Mucosa of descending colon (tissue), 3 donors: Measurements from ENCODE around the gene CAV1. TPM values are rescaled to one million over a fixed set of nuclear protein-coding genes. Genes with fewer than 3 reads are reported as not detected.

Source experiments
- ATAC-seq: fragments of 200-7000 bp; cut with Tn5 transposase; one replicate; pipeline ENCODE4 v1.9.1; 2020; ENCODE audit warnings: mild to moderate bottlenecking, moderate library complexity
- DNase-seq, 3 donors: peaks; one replicate each; pipeline ENCODE4 v3.0.0-alpha.2; 2020
- H3K36me3 ChIP-seq: fragments of 200-600 bp; one replicate; pipeline ENCODE4 v1.8.0; 2021; ENCODE audit warnings: low read depth, mild to moderate bottlenecking
- H3K4me1 ChIP-seq: fragments of 200-600 bp; one replicate; pipeline ENCODE4 v1.8.0; 2021; ENCODE audit warnings: low read depth, mild to moderate bottlenecking
- H3K4me3 ChIP-seq: fragments of 200-600 bp; one replicate; pipeline ENCODE4 v1.8.0; 2021; ENCODE audit warnings: mild to moderate bottlenecking
- H3K9me3 ChIP-seq: fragments of 200-600 bp; one replicate; pipeline ENCODE4 v1.8.0; 2021; ENCODE audit warnings: mild to moderate bottlenecking
- intact Hi-C, 2 donors: fragments of 100-400 bp; cut with DNase I in 1 of 2; cut with micrococcal nuclease in 1 of 2; formaldehyde crosslinking; loops; one replicate each; pipeline versions ENCODE4 v1.11.0 to v1.11.1; 2022; cut with DNase I, micrococcal nuclease
- total RNA-seq, 3 donors: library from RNA; stranded (reverse); fragmentation: NEBNext Ultra II Directional in 2 of 3; extraction: Animal tissue kit (Norgen Biotek cat#: 25700) in 2 of 3; gene quantifications; one replicate each; pipeline versions ENCODE4 v1.2.1 to v1.2.4, GENCODE V29; 2021 to 2023
- TF ChIP-seq, protein P1 (sequence below): fragments of 200-600 bp; IDR thresholded peaks from one replicate; pipeline ENCODE4 v1.8.0; 2022; ENCODE audit warnings: antibody characterized with exemption, mild to moderate bottlenecking
- donor health status: DM: no; HTN: no; CAD: no; lungs with moderate emphysema.
- donor health status: DM: no; HTN: no; CAD: no.
- donor health status: DM: no; HTN: yes; CAD: no.

The CAV1 gene
- total RNA-seq, 3 donors from 2014 or later = 17.9 to 248 (median 46.1) TPM

DNA sequence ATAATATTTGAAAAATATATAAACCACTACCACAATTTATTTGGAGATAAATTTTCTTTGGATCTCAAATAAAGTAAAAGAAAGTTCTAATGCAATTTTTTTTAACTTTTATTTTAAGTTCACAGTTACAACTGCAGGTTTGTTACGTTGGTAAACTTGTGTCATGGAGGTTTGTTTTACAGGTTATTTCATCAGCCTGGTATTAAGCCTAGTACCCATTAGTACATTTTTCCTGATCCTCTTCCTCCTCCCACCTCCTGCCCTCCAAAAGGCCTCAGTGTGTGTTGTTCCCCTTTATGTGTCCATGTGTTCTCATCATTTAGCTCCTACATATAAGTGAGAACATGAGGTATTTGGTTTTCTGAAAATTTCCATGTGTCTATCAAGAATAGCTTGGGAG, 54.5 kb downstream of the CAV1 start:
- peaks cover 4% of the 10 kb centered on the region for H3K4me1 ChIP-seq
- intact Hi-C loops = no loop called here
- ATAC-seq = no peak
- no peaks in the 10 kb centered on the region for H3K36me3 ChIP-seq
- no peaks in the 10 kb centered on the region for H3K9me3 ChIP-seq
- DNase-seq = no peak
- TF ChIP-seq, protein P1, sequence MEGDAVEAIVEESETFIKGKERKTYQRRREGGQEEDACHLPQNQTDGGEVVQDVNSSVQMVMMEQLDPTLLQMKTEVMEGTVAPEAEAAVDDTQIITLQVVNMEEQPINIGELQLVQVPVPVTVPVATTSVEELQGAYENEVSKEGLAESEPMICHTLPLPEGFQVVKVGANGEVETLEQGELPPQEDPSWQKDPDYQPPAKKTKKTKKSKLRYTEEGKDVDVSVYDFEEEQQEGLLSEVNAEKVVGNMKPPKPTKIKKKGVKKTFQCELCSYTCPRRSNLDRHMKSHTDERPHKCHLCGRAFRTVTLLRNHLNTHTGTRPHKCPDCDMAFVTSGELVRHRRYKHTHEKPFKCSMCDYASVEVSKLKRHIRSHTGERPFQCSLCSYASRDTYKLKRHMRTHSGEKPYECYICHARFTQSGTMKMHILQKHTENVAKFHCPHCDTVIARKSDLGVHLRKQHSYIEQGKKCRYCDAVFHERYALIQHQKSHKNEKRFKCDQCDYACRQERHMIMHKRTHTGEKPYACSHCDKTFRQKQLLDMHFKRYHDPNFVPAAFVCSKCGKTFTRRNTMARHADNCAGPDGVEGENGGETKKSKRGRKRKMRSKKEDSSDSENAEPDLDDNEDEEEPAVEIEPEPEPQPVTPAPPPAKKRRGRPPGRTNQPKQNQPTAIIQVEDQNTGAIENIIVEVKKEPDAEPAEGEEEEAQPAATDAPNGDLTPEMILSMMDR = no peak
- no peak overlapping the region for H3K4me3 ChIP-seq

DNA sequence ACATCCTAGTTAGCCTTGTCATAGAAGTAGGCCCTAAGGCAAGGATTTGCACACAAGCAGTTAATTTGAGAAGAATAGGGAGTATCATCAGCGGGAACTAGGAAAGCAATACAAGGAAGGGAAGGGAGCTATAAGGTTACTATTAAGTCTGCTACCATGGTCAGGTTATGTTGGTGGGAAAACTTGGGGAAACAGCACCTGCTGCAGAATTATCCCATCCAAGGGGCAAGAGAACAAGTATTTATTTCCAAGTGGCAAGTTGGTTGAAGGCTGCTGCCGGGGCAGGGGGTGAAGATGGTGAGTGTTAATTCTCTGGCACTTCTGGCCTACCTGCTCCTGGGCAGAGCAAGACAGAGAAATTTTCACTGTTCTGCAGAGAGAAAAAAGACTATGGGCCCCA, 55.0 kb downstream of the CAV1 start:
- intact Hi-C loops = loop anchor here in 1 of 2 donors (10.0 kb wide), 1 partner anchor 405 kb away; no protein-coding TSS in a partner anchor
- Histone ChIP-seq H3K4me3 (no peak overlapping the region), H3K4me1 (no peaks in the 10 kb centered on the region), H3K9me3 (no peaks in the 10 kb centered on the region), H3K36me3 (no peaks in the 10 kb centered on the region)
- no peak for DNase-seq
- no peak for ATAC-seq
- TF ChIP-seq, protein P1 = no peak

DNA sequence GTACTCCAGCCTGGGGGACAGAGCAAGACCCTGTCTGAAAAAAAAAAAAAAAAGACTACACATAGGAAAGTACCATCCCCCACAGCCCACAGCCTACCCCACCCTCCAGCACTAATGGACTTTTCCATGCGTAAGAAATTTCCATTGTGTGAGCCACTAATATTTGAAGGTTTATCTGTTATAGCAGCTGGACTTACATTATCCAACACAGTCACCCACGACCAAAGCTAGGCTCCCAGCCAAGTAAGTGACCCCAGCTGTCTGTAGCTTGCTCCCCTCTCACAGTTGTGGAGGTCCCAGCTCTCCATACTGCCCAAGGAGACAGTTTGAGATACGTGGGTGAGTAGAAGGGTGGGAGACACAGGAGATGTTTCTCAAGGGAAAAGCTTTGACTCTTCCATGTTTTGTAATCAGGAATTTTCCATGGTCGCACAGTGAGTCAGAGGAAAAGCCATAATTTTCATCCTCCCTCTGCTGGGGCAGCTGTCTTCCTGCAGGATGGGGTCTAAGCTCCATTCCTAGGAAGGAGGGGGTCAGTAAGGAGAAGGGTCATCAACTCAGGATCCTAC, 57.4 kb downstream of the CAV1 start:
- intact Hi-C loops = loop anchor here in 1 of 2 donors (10.0 kb wide), 1 partner anchor 407 kb away; no protein-coding TSS in a partner anchor
- H3K9me3 ChIP-seq = no peaks in the 10 kb centered on the region
- H3K4me3 ChIP-seq = no peak overlapping the region
- DNase-seq (no peak), ATAC-seq (no peak)
- TF ChIP-seq, protein P1 = no peak
- no peaks in the 10 kb centered on the region for H3K4me1 ChIP-seq
- H3K36me3 ChIP-seq = no peaks in the 10 kb centered on the region

DNA sequence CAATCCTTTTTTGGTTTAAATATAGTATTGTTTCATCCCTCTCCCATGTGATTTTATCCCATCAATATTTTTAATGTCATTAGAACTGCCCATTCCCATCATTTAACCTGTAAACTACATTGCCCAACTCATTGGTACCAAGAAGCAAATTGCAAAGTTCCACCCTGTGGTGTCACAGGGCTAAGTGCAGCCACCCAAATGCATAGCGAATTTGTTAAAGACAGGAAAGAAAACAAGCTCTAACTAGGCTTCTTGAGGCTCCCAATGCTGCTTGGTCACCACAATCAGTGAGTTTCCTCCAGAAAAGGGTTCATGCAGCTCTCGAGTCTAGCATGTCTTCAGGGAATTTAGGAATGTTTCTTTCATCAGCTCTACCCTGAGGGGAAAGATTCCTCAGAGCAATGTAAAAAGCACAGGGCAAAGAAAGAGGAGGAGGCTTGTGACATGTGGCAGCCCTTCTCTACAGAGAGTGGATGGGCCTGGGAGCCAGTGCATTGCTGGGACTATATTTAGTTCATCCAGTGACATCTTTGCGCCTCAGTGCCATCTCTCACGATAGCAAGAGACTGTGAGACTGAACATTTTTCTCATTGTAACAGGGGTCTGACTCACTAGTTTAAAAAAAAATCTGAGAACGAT, 58.1 kb downstream of the CAV1 start:
- Histone ChIP-seq H3K4me3 (no peak overlapping the region), H3K9me3 (no peaks in the 10 kb centered on the region), H3K36me3 (no peaks in the 10 kb centered on the region), H3K4me1 (no peaks in the 10 kb centered on the region)
- DNase-seq (no peak), ATAC-seq (peak; percentile 26)
- intact Hi-C loops = loop anchor here in 1 of 2 donors (10.0 kb wide), 1 partner anchor 408 kb away; no protein-coding TSS in a partner anchor
- TF ChIP-seq, protein P1 = no peak

DNA sequence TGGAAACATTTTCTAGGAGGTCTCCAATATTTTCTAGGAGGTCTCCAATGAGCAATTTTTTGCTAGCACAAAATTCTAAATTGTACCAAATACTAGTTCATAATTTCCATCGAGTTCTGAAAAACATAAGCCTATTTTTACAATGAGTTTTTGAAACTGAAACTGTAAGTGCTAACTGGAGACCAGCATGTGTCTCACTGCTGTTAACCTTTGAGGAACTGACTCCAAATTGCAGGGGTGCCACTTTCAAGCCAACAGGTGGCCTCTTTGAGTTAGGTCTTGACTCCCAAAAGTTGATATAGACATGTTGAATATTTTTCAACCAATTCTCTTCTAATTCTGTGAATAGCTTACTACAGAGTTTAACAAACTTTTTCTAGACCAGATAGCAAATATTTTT, 58.8 kb downstream of the CAV1 start:
- ATAC-seq (peak; percentile 43), DNase-seq (no peak)
- H3K9me3 ChIP-seq = no peaks in the 10 kb centered on the region
- intact Hi-C loops = loop anchor here in 1 of 2 donors (10.0 kb wide), 1 partner anchor 409 kb away; no protein-coding TSS in a partner anchor
- H3K4me3 ChIP-seq = no peak overlapping the region
- TF ChIP-seq, protein P1 = no peak
- H3K36me3 ChIP-seq = no peaks in the 10 kb centered on the region
- no peaks in the 10 kb centered on the region for H3K4me1 ChIP-seq
